Measurements from ENCODE around the gene ZDHHC5. TPM values are rescaled to one million over a fixed set of nuclear protein-coding genes. Genes with fewer than 3 reads are reported as not detected.

Gene ZDHHC5, protein sequence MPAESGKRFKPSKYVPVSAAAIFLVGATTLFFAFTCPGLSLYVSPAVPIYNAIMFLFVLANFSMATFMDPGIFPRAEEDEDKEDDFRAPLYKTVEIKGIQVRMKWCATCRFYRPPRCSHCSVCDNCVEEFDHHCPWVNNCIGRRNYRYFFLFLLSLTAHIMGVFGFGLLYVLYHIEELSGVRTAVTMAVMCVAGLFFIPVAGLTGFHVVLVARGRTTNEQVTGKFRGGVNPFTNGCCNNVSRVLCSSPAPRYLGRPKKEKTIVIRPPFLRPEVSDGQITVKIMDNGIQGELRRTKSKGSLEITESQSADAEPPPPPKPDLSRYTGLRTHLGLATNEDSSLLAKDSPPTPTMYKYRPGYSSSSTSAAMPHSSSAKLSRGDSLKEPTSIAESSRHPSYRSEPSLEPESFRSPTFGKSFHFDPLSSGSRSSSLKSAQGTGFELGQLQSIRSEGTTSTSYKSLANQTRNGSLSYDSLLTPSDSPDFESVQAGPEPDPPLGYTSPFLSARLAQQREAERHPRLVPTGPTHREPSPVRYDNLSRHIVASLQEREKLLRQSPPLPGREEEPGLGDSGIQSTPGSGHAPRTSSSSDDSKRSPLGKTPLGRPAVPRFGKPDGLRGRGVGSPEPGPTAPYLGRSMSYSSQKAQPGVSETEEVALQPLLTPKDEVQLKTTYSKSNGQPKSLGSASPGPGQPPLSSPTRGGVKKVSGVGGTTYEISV
- total RNA-seq: 10 to 100 TPM; 75.5 to 83.0 (median 81.6) TPM
- long read RNA-seq, donor 1, full-length matches to known transcripts: 42 of 72 reads
- long read RNA-seq, donor 1, partial matches to known transcripts: 25 of 72 reads
- long read RNA-seq, donor 1, other reads (novel, unspliced or antisense): 5 of 72 reads
- long read RNA-seq, donor 2, full-length matches to known transcripts: 2 of 5 reads
- long read RNA-seq, donor 2, partial matches to known transcripts: 3 of 5 reads
- long read RNA-seq, donor 2, other reads (novel, unspliced or antisense): 0 of 5 reads

- Histone ChIP-seq H3K36me3 (ENCODE audit: low read depth) (no peaks in the 10 kb centered on the region), H3K4me1 (ENCODE audit: low read depth) (peaks cover 11% of the 10 kb centered on the region), H3K9me3 (no peaks in the 10 kb centered on the region), H3K4me3 (peak within 1 kb of the TSS; percentile 93)
- peak; percentile 37 for TF ChIP-seq CTCF (IDR thresholded peaks at IDR 0.05)
- intact Hi-C loops (cut with DNase I, micrococcal nuclease): no loop called here
- DNase-seq: peak; percentile 99 to 100 (median 100)
- peak; percentile 91 for ATAC-seq
Observed at GRCh38 chr11:57667736-57668433, at the start of gene ZDHHC5. Gene ZDHHC5 (plus strand): TSS chr11:57668114. CDS start chr11:57673091, 4,977 bp downstream.

- no peak for ATAC-seq
- intact Hi-C loops (cut with DNase I, micrococcal nuclease): no loop called here
- no peaks in the 10 kb centered on the region for H3K4me1 ChIP-seq (ENCODE audit: low read depth)
- no peak for DNase-seq
- H3K9me3 ChIP-seq: peaks cover 9% of the 10 kb centered on the region
- TF ChIP-seq CTCF (IDR thresholded peaks at IDR 0.05): no peak
- no peak overlapping the region for H3K4me3 ChIP-seq
- no peaks in the 10 kb centered on the region for H3K36me3 ChIP-seq (ENCODE audit: low read depth)
Observed at GRCh38 chr11:57618438-57618837, 49.5 kb upstream of the ZDHHC5 start.

GRCh38 chr11:57619331-57619730, 48.6 kb upstream of the ZDHHC5 start:
- Histone ChIP-seq H3K4me1 (ENCODE audit: low read depth) (no peaks in the 10 kb centered on the region), H3K36me3 (ENCODE audit: low read depth) (no peaks in the 10 kb centered on the region), H3K4me3 (no peak overlapping the region), H3K9me3 (peaks cover 9% of the 10 kb centered on the region)
- no peak for ATAC-seq
- TF ChIP-seq CTCF (IDR thresholded peaks at IDR 0.05): no peak
- no peak for DNase-seq
- intact Hi-C loops (cut with DNase I, micrococcal nuclease): no loop called here

GRCh38 chr11:57620467-57620866, 47.4 kb upstream of the ZDHHC5 start:
- ATAC-seq: no peak
- H3K9me3 ChIP-seq: peaks cover 9% of the 10 kb centered on the region

More at GRCh38 chr11:57620467-57620866, 47.4 kb upstream of the ZDHHC5 start:
- intact Hi-C loops (cut with DNase I, micrococcal nuclease): no loop called here
- DNase-seq: no peak
- Histone ChIP-seq H3K4me3 (no peak overlapping the region), H3K36me3 (ENCODE audit: low read depth) (no peaks in the 10 kb centered on the region), H3K4me1 (ENCODE audit: low read depth) (no peaks in the 10 kb centered on the region)
- no peak for TF ChIP-seq CTCF (IDR thresholded peaks at IDR 0.05)
